Astrocyte (in vitro differentiated cells and primary cell): ENCODE data around the gene PATL2. TPM values are rescaled to one million over a fixed set of nuclear protein-coding genes. Genes with fewer than 3 reads are reported as not detected.

ENCODE experiments used
- DNase-seq: peaks from one replicate; pipeline ENCODE4 v3.0.0-alpha.2; 2010; ENCODE audit warnings: low read depth
- FAIRE-seq: peaks from 2 replicates; lab custom pipeline; 2011; peaks lifted over from hg19 to GRCh38; lab: Jason Lieb, UNC
- H2AFZ ChIP-seq: 2 replicates; pipeline ENCODE4 v1.6.0; 2012; ENCODE audit warnings: low read depth, low read length, inconsistent platforms
- H3K27ac ChIP-seq: 2 replicates; pipeline ENCODE4 v1.5.1; 2011; ENCODE audit warnings: low read depth, low read length, inconsistent platforms
- H3K27me3 ChIP-seq: 2 replicates; pipeline ENCODE4 v1.6.0; 2011; ENCODE audit warnings: low read length, inconsistent platforms; ENCODE audit not compliant: insufficient read depth
- H3K36me3 ChIP-seq: 2 replicates; pipeline ENCODE4 v1.5.1; 2011; ENCODE audit warnings: low read length, inconsistent platforms; ENCODE audit not compliant: insufficient read depth
- H3K4me1 ChIP-seq: 2 replicates; pipeline ENCODE4 v1.5.1; 2011; ENCODE audit warnings: low read length, inconsistent platforms; ENCODE audit not compliant: insufficient read depth
- H3K4me2 ChIP-seq: 2 replicates; pipeline ENCODE4 v1.6.0; 2012; ENCODE audit warnings: low read length, inconsistent platforms
- H3K4me3 ChIP-seq: 2 replicates; pipeline ENCODE4 v1.5.1; 2011; ENCODE audit warnings: low read depth, mild to moderate bottlenecking, low read length, inconsistent platforms; ENCODE audit not compliant: insufficient read depth
- H3K79me2 ChIP-seq: 2 replicates; pipeline ENCODE4 v1.6.0; 2012; ENCODE audit warnings: mild to moderate bottlenecking, low read length, inconsistent platforms; ENCODE audit not compliant: insufficient read depth
- H3K9ac ChIP-seq: 2 replicates; pipeline ENCODE4 v1.6.0; 2012; ENCODE audit warnings: mild to moderate bottlenecking, low read length, inconsistent platforms
- H3K9me3 ChIP-seq: 2 replicates; pipeline ENCODE4 v1.5.1; 2012; ENCODE audit warnings: low read depth, mild to moderate bottlenecking, low read length, inconsistent platforms; ENCODE audit not compliant: insufficient read depth
- H4K20me1 ChIP-seq: 2 replicates; pipeline ENCODE4 v1.6.0; 2012; ENCODE audit warnings: low read length, inconsistent platforms; ENCODE audit not compliant: insufficient read depth
- H3K27ac Mint-ChIP-seq: one replicate; pipeline ENCODE4 v1.8.0; 2021; ENCODE audit warnings: mild to moderate bottlenecking, mixed read lengths; ENCODE audit not compliant: unreplicated experiment
- H3K27me3 Mint-ChIP-seq: one replicate; pipeline ENCODE4 v1.8.0; 2021; ENCODE audit warnings: low read depth, mixed read lengths; ENCODE audit not compliant: unreplicated experiment
- H3K36me3 Mint-ChIP-seq: one replicate; pipeline ENCODE4 v1.8.0; 2021; ENCODE audit warnings: low read depth, mixed read lengths; ENCODE audit not compliant: unreplicated experiment
- H3K4me1 Mint-ChIP-seq: one replicate; pipeline ENCODE4 v1.8.0; 2021; ENCODE audit warnings: low read depth, mixed read lengths; ENCODE audit not compliant: unreplicated experiment
- H3K4me3 Mint-ChIP-seq: one replicate; pipeline ENCODE4 v1.8.0; 2021; ENCODE audit warnings: mild to moderate bottlenecking, moderate library complexity, mixed read lengths; ENCODE audit not compliant: unreplicated experiment
- H3K9me3 Mint-ChIP-seq: one replicate; pipeline ENCODE4 v1.8.0; 2021; ENCODE audit warnings: mild to moderate bottlenecking, mixed read lengths; ENCODE audit not compliant: unreplicated experiment
- CTCF ChIP-seq: IDR thresholded peaks from 2 replicates; pipeline ENCODE4 v1.5.1; 2011; ENCODE audit warnings: low read depth, mild to moderate bottlenecking, inconsistent platforms, low read length, moderate library complexity; ENCODE audit not compliant: insufficient read depth
- EZH2 ChIP-seq: IDR thresholded peaks from 2 replicates; pipeline ENCODE4 v1.6.1; 2012; ENCODE audit warnings: mild to moderate bottlenecking, low read length, inconsistent platforms; ENCODE audit not compliant: insufficient read depth
- total RNA-seq: library from RNA; stranded (reverse); gene quantifications from 2 replicates; pipeline ENCODE4 v1.2.1, GENCODE V29; 2021

PATL2 gene
- total RNA-seq, 1 donor from 2014 or later, result 1.2 TPM

GRCh38 chr15:44735482-44736180 lies 24.5 kb upstream of the PATL2 start:
- Histone ChIP-seq H3K4me1 (no peaks in the 10 kb centered on the region), H4K20me1 (no peaks in the 10 kb centered on the region), H3K9ac (no peak overlapping the region), H3K79me2 (no peaks in the 10 kb centered on the region), H3K36me3 (no peaks in the 10 kb centered on the region), H2AFZ (no peak overlapping the region), H3K4me3 (no peak overlapping the region), H3K4me2 (no peak overlapping the region), H3K27me3 (no peaks in the 10 kb centered on the region), H3K9me3 (no peaks in the 10 kb centered on the region), H3K27ac (no peak overlapping the region)
- Mint-ChIP-seq H3K9me3 (peaks cover 2% of the 10 kb centered on the region), H3K4me1 (peaks cover 17% of the 10 kb centered on the region), H3K36me3 (peaks cover 3% of the 10 kb centered on the region), H3K27me3 (no peaks in the 10 kb centered on the region), H3K27ac (peak overlapping the region; percentile 79), H3K4me3 (no peak overlapping the region)
- no peak for DNase-seq
- FAIRE-seq, result no peak
- TF ChIP-seq CTCF, result no peak
- no peak for TF ChIP-seq EZH2

- H3K4me1 ChIP-seq, result no peaks in the 10 kb centered on the region
- H3K27me3 ChIP-seq, result no peaks in the 10 kb centered on the region
- no peaks in the 10 kb centered on the region for H3K9me3 Mint-ChIP-seq
- H3K36me3 ChIP-seq, result no peaks in the 10 kb centered on the region
- H3K4me3 ChIP-seq, result no peak overlapping the region
- H3K27ac ChIP-seq, result no peak overlapping the region
- FAIRE-seq (no peak), DNase-seq (no peak)
- H3K27me3 Mint-ChIP-seq, result no peaks in the 10 kb centered on the region
- H3K79me2 ChIP-seq, result peaks cover 4% of the 10 kb centered on the region
- no peak overlapping the region for H3K9ac ChIP-seq
- H2AFZ ChIP-seq, result no peak overlapping the region
- H3K4me2 ChIP-seq, result no peak overlapping the region
- H3K4me3 Mint-ChIP-seq, result no peak overlapping the region
- H4K20me1 ChIP-seq, result no peaks in the 10 kb centered on the region
- peaks cover 3% of the 10 kb centered on the region for H3K36me3 Mint-ChIP-seq
- no peaks in the 10 kb centered on the region for H3K9me3 ChIP-seq
- TF ChIP-seq EZH2, result no peak
- H3K4me1 Mint-ChIP-seq, result peaks cover 17% of the 10 kb centered on the region
- H3K27ac Mint-ChIP-seq, result peak overlapping the region; percentile 62
These were observed 23.8 kb upstream of the PATL2 start for GRCh38 chr15:44734839-44735481.

- no peaks in the 10 kb centered on the region for H4K20me1 ChIP-seq
- no peak for FAIRE-seq
- H3K36me3 ChIP-seq, result no peaks in the 10 kb centered on the region
- peak overlapping the region; percentile 97 for H3K4me2 ChIP-seq
- Mint-ChIP-seq H3K27ac (peak overlapping the region; percentile 96), H3K4me3 (peak overlapping the region; percentile 94), H3K36me3 (no peaks in the 10 kb centered on the region), H3K27me3 (no peaks in the 10 kb centered on the region), H3K4me1 (peaks cover 22% of the 10 kb centered on the region), H3K9me3 (no peaks in the 10 kb centered on the region)
- peak; percentile 4 for DNase-seq
- no peaks in the 10 kb centered on the region for H3K27me3 ChIP-seq
- peak overlapping the region; percentile 94 for H3K9ac ChIP-seq
- no peaks in the 10 kb centered on the region for H3K9me3 ChIP-seq
- peak overlapping the region; percentile 96 for H2AFZ ChIP-seq
- peaks cover 9% of the 10 kb centered on the region for H3K79me2 ChIP-seq
- peak overlapping the region; percentile 89 for H3K4me3 ChIP-seq
- peak overlapping the region; percentile 87 for H3K27ac ChIP-seq
- no peak for TF ChIP-seq EZH2
- no peak for TF ChIP-seq CTCF
- H3K4me1 ChIP-seq, result peaks cover 25% of the 10 kb centered on the region
These were observed 18.4 kb upstream of the PATL2 start for GRCh38 chr15:44729408-44730127.
